H1 (cell line): ENCODE measurements around the gene PCNX4. TPM values are rescaled to one million over a fixed set of nuclear protein-coding genes. Genes with fewer than 3 reads are reported as not detected.

Source experiments
- CTCF ChIA-PET: fragments of 300-600 bp; sonication (Branson Sonifier 250); formaldehyde crosslinking; loops from one replicate; lab custom pipeline; 2021; ENCODE audit not compliant: partially characterized antibody; lab: Charles Lee
- POLR2A ChIA-PET: fragments of 300-600 bp; sonication (Branson Sonifier 250); formaldehyde crosslinking; loops from one replicate; lab custom pipeline; 2021; ENCODE audit warnings: inconsistent platforms; ENCODE audit not compliant: partially characterized antibody; lab: Charles Lee
- DNase-seq, 2 experiments: peaks; one replicate each; pipeline versions ENCODE4 v3.0.0 to v3.0.0-alpha.2; 2010 to 2022; ENCODE audit warnings: low spot score in 2 of 2, low read depth in 1 of 2, mixed read lengths in 1 of 2
- FAIRE-seq: peaks from 2 replicates; lab custom pipeline; 2011; peaks lifted over from hg19 to GRCh38; lab: Jason Lieb, UNC
- H2AFZ ChIP-seq: 2 replicates; pipeline ENCODE4 v1.8.1; 2012; ENCODE audit warnings: low read length, inconsistent platforms
- H2AK5ac ChIP-seq: 2 replicates; pipeline ENCODE4 v1.6.1; 2013; ENCODE audit warnings: low read depth, low read length
- H2BK120ac ChIP-seq: replicated peaks from 2 replicates; pipeline ENCODE3; 2013; ENCODE audit warnings: low read depth, low read length, inconsistent platforms
- H2BK12ac ChIP-seq: 2 replicates; pipeline ENCODE4 v1.6.1; 2013; ENCODE audit warnings: low read depth, low read length
- H2BK15ac ChIP-seq: 2 replicates; pipeline ENCODE4 v1.6.1; 2013; ENCODE audit warnings: low read length
- H2BK20ac ChIP-seq: 2 replicates; pipeline ENCODE4 v1.6.1; 2013; ENCODE audit warnings: low read length
- H2BK5ac ChIP-seq: 2 replicates; pipeline ENCODE4 v1.6.1; 2013; ENCODE audit warnings: low read depth, low read length
- H3K14ac ChIP-seq: 2 replicates; pipeline ENCODE4 v1.6.1; 2013; ENCODE audit warnings: inconsistent platforms; ENCODE audit not compliant: insufficient read length
- H3K18ac ChIP-seq: 2 replicates; pipeline ENCODE4 v1.6.1; 2013; ENCODE audit warnings: low read length; ENCODE audit errors: extremely low read depth
- H3K23ac ChIP-seq: 2 replicates; pipeline ENCODE4 v1.6.1; 2013; ENCODE audit warnings: inconsistent platforms; ENCODE audit not compliant: insufficient read length
- H3K23me2 ChIP-seq: 2 replicates; pipeline ENCODE4 v1.6.1; 2013; ENCODE audit warnings: low read depth, low read length
- H3K27ac ChIP-seq: 2 replicates; pipeline ENCODE4 v1.6.1; 2011; ENCODE audit warnings: low read depth, low read length, inconsistent platforms
- H3K27me3 ChIP-seq, 4 experiments: replicated peaks in 1 of 4; 1 replicate in 1 of 4; 2 replicates in 3 of 4; pipeline versions ENCODE4 v1.6.1 to v1.8.1; 2011 to 2013; ENCODE audit warnings: low read length in 3 of 4, mild to moderate bottlenecking in 3 of 4, inconsistent platforms in 2 of 4, mixed read lengths in 2 of 4, moderate library complexity in 1 of 4; ENCODE audit not compliant: control insufficient read depth in 3 of 4, insufficient read depth in 3 of 4; ENCODE audit errors: extremely low read depth in 1 of 4
- H3K36me3 ChIP-seq, 4 experiments: 2 replicates each; pipeline versions ENCODE4 v1.6.1 to v1.8.1; 2011 to 2013; ENCODE audit warnings: mild to moderate bottlenecking in 4 of 4, low read length in 3 of 4, moderate library complexity in 2 of 4, control low read depth in 1 of 4, inconsistent platforms in 1 of 4; ENCODE audit not compliant: insufficient read depth in 4 of 4, control insufficient read depth in 2 of 4
- H3K4ac ChIP-seq: replicated peaks from 2 replicates; pipeline ENCODE3; 2013; ENCODE audit warnings: low read length, low read depth, mixed read lengths, inconsistent platforms; ENCODE audit not compliant: insufficient read length
- H3K4me1 ChIP-seq, 4 experiments: replicated peaks in 1 of 4; 1 replicate in 1 of 4; 2 replicates in 3 of 4; pipeline versions ENCODE4 v1.6.1 to v1.8.1; 2011 to 2013; ENCODE audit warnings: low read length in 3 of 4, inconsistent platforms in 2 of 4, mixed read lengths in 1 of 4; ENCODE audit not compliant: insufficient read depth in 4 of 4, control insufficient read depth in 3 of 4
- H3K4me2 ChIP-seq, 2 experiments: 2 replicates each; pipeline versions ENCODE4 v1.6.1 to v1.8.1; 2011 to 2013; ENCODE audit warnings: low read depth in 2 of 2, low read length in 2 of 2, control low read depth in 1 of 2, inconsistent platforms in 1 of 2, mild to moderate bottlenecking in 1 of 2; ENCODE audit not compliant: insufficient read depth in 1 of 2
- H3K4me3 ChIP-seq, 4 experiments: fragments of 200-600, 300-600 bp in 1 of 4; sonication (generic), shearing (Covaris generic), sonication (Bioruptor Twin) in 1 of 4; 2 replicates each; pipeline versions ENCODE4 v1.5.1 to v1.8.1; 2011 to 2016; ENCODE audit warnings: low read length in 4 of 4, low read depth in 3 of 4, control low read depth in 2 of 4, inconsistent platforms in 2 of 4, mild to moderate bottlenecking in 2 of 4, mixed read lengths in 1 of 4, moderate library complexity in 1 of 4; ENCODE audit not compliant: insufficient read depth in 2 of 4; ENCODE audit errors: extremely low read depth in 1 of 4
- H3K56ac ChIP-seq: replicated peaks from 2 replicates; pipeline ENCODE3; 2013; ENCODE audit warnings: low read depth, mild to moderate bottlenecking, mixed read lengths, low read length, inconsistent platforms; ENCODE audit not compliant: insufficient read length
- H3K79me1 ChIP-seq: 2 replicates; pipeline ENCODE4 v1.6.1; 2013; ENCODE audit warnings: low read depth, low read length, control low read depth
- H3K79me2 ChIP-seq, 2 experiments: 2 replicates each; pipeline versions ENCODE4 v1.6.1 to v1.8.1; 2012 to 2013; ENCODE audit warnings: low read length in 2 of 2, mild to moderate bottlenecking in 2 of 2, inconsistent platforms in 1 of 2; ENCODE audit not compliant: insufficient read depth in 2 of 2, control insufficient read depth in 1 of 2
- H3K9ac ChIP-seq, 4 experiments: replicated peaks in 1 of 4; 1 replicate in 1 of 4; 2 replicates in 3 of 4; pipeline versions ENCODE4 v1.6.1 to v1.8.1; 2011 to 2013; ENCODE audit warnings: low read depth in 3 of 4, low read length in 3 of 4, control low read depth in 2 of 4, mild to moderate bottlenecking in 2 of 4, moderate library complexity in 2 of 4, inconsistent platforms in 1 of 4; ENCODE audit errors: extremely low read depth in 1 of 4
- H3K9me3 ChIP-seq, 2 experiments: 2 replicates each; pipeline versions ENCODE4 v1.6.1 to v1.8.1; 2012 to 2013; ENCODE audit warnings: mild to moderate bottlenecking in 2 of 2, moderate library complexity in 2 of 2, control low read depth in 1 of 2, inconsistent platforms in 1 of 2, low read depth in 1 of 2, low read length in 1 of 2, mixed read lengths in 1 of 2; ENCODE audit not compliant: insufficient read depth in 2 of 2
- H4K20me1 ChIP-seq, 2 experiments: replicated peaks in 1 of 2; 2 replicates each; pipeline versions ENCODE3 to v1.8.1; 2011 to 2013; ENCODE audit warnings: inconsistent platforms in 2 of 2, low read length in 2 of 2, mild to moderate bottlenecking in 1 of 2; ENCODE audit not compliant: insufficient read depth in 2 of 2, control insufficient read depth in 1 of 2
- H4K5ac ChIP-seq: 2 replicates; pipeline ENCODE4 v1.6.1; 2013; ENCODE audit warnings: low read length, low read depth, mixed read lengths, inconsistent platforms; ENCODE audit not compliant: insufficient read length
- H4K8ac ChIP-seq: 2 replicates; pipeline ENCODE4 v1.8.0; 2013; ENCODE audit warnings: mild to moderate bottlenecking, moderate library complexity, low read length, inconsistent platforms; ENCODE audit not compliant: insufficient read depth; ENCODE audit errors: extremely low read depth
- H4K91ac ChIP-seq: replicated peaks from 2 replicates; pipeline ENCODE3; 2013; ENCODE audit warnings: low read length, mixed read lengths, inconsistent platforms; ENCODE audit not compliant: insufficient read length
- BCL11A ChIP-seq, 2 experiments: IDR thresholded peaks; one replicate each; pipeline ENCODE4 v1.6.1; 2011; ENCODE audit warnings: low read depth in 2 of 2, low read length in 2 of 2, mild to moderate bottlenecking in 2 of 2
- CTBP2 ChIP-seq: IDR thresholded peaks from 2 replicates; pipeline ENCODE4 v1.7.0; 2011; ENCODE audit warnings: borderline replicate concordance, mild to moderate bottlenecking, moderate library complexity, mixed read lengths, low read length; ENCODE audit not compliant: insufficient read depth, insufficient read length
- KDM4A ChIP-seq: IDR thresholded peaks from one replicate; pipeline ENCODE4 v1.7.1; 2012; ENCODE audit warnings: low read depth, mild to moderate bottlenecking, moderate library complexity, low read length, inconsistent platforms; ENCODE audit not compliant: severe bottlenecking
- PHF8 ChIP-seq: fragments of 200-600 bp; sonication (generic); conservative IDR thresholded peaks from 2 replicates; pipeline ENCODE4 v1.7.1; 2012; ENCODE audit warnings: low read depth, mild to moderate bottlenecking, inconsistent platforms, low read length, moderate library complexity
- USF2 ChIP-seq: IDR thresholded peaks from 2 replicates; pipeline ENCODE4 v1.6.1; 2011; ENCODE audit warnings: low read length, improper control_type of control experiment
- WGBS, 2 experiments: shearing (Covaris generic) in 1 of 2; methylation state at CpG; one replicate each; pipeline versions ENCODE4 v1.1.6 to v1.1.7; 2013 to 2015; ENCODE audit warnings: low lambda C conversion rate in 2 of 2, mixed read lengths in 2 of 2, inconsistent platforms in 1 of 2, low coverage in 1 of 2, missing lambda C conversion rate in 1 of 2; ENCODE audit not compliant: insufficient replicate concordance in 2 of 2, insufficient coverage in 1 of 2, insufficient read length in 1 of 2; ENCODE audit errors: extremely low coverage in 1 of 2, missing lambda C conversion rate in 1 of 2; 5-methylcytosine and 5-hydroxymethylcytosine counted together
- polyA plus RNA-seq, 7 experiments: library from polyadenylated mRNA; depleted of rRNA in 3 of 7; stranded (reverse) in 5 of 7; unstranded in 2 of 7; fragments of >200 nt in 5 of 7; fragments of 200-250 nt in 2 of 7; gene quantifications; 1 replicate in 5 of 7; 2 replicates in 1 of 7; 4 replicates in 1 of 7; pipeline versions ENCODE4 v1.2.1 to v1.2.3, GENCODE V29; 2011 to 2013; ENCODE audit warnings: missing spikeins in 2 of 7, mixed read lengths in 2 of 7
- total RNA-seq: library from RNA; stranded (reverse); fragmentation: NEBNext Ultra II Directional; extraction: Animal tissue kit (Norgen Biotek cat#: 25700); gene quantifications from 2 replicates; pipeline ENCODE4 v1.2.1, GENCODE V29; 2021

The PCNX4 gene
- total and polyA plus RNA-seq, 2 of the 8 experiments (the other 6 are each of a cell fraction or from before 2014, with no cell fraction given): 28.4 to 35.5 TPM

- Histone ChIP-seq H3K27me3 (no peaks in the 10 kb centered on the region), H2BK20ac (no peak overlapping the region), H3K36me3 (no peaks in the 10 kb centered on the region), H4K20me1 (no peaks in the 10 kb centered on the region), H2BK5ac (no peak overlapping the region), H3K27ac (no peak overlapping the region), H3K9ac (no peak overlapping the region), H3K14ac (no peak overlapping the region), H3K4me2 (no peak overlapping the region), H2AK5ac (no peak overlapping the region), H3K18ac (no peak overlapping the region), H3K4me1 (peaks cover 0 to 8% (median 3%) of the 10 kb centered on the region in 4 experiments; a peak in 2 of 7 replicates), H4K91ac (no peak overlapping the region), H2BK120ac (no peak overlapping the region), H3K4ac (no peak overlapping the region), H4K5ac (no peak overlapping the region), H2BK12ac (no peak overlapping the region), H3K4me3 (no peak overlapping the region), H3K23me2 (no peaks in the 10 kb centered on the region), H4K8ac (no peak overlapping the region), H3K23ac (no peak overlapping the region), H3K9me3 (no peaks in the 10 kb centered on the region), H2AFZ (no peak overlapping the region), H3K56ac (no peak overlapping the region), H3K79me2 (no peaks in the 10 kb centered on the region), H2BK15ac (no peak overlapping the region), H3K79me1 (no peaks in the 10 kb centered on the region)
- no peak for DNase-seq
- ChIA-PET POLR2A (no interaction called here), CTCF (no interaction called here)
- no peak for FAIRE-seq
- WGBS, 2 experiments: 88% methylated on average over 3 of the region's 3 CpGs; no CpG with 5 or more reads in 1 of the 2 experiments
- TF ChIP-seq USF2: no peak
- no peak for TF ChIP-seq KDM4A
- no peak for TF ChIP-seq CTBP2
- no peak for TF ChIP-seq PHF8
- no peak for TF ChIP-seq BCL11A (IDR thresholded peaks at IDR 0.05; ENCODE audit: low read depth in 2 of 2, low read length in 2 of 2)
These were observed 122.3 kb downstream of the PCNX4 start for GRCh38 chr14:60214003-60214402.
